ENCODE data around the gene LY6G6C. TPM values are rescaled to one million over a fixed set of nuclear protein-coding genes. Genes with fewer than 3 reads are reported as not detected.

LY6G6C gene
- total RNA-seq, 1 donor from 2014 or later, result not detected

DNA sequence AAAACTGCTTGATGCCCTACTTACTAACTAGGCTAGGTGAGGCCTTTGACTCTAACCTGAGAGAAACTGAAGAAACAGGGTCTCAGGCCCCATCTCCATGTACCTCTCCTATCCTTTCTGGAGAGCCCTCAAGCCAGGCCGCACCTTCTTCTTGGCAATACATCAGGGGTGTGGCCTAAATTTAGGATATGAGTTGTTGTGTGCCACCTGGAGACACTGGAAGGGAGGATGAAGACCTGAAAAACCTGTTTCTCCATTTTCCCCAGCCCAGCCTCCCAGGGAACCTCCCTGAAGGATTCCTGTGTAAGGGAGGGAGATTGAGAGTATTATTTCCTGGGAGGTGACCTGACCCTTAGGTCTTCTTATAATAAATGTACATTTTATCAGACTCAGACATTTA is 3.3 kb downstream of the LY6G6C start:
- H3K27me3 ChIP-seq, result no peaks in the 10 kb centered on the region
- no peaks in the 10 kb centered on the region for H4K20me1 ChIP-seq (ENCODE audit: low read depth)
- H3K4me2 ChIP-seq, result no peak overlapping the region
- no peak overlapping the region for H2AFZ ChIP-seq (replicated peaks)
- no peak overlapping the region for H3K27ac ChIP-seq
- H3K36me3 Mint-ChIP-seq, result no peaks in the 10 kb centered on the region
- H3K4me3 Mint-ChIP-seq, result peak overlapping the region; percentile 12
- no peak overlapping the region for H3K27ac Mint-ChIP-seq
- H3K9ac ChIP-seq, result no peak overlapping the region
- peaks cover 11% of the 10 kb centered on the region for H3K27me3 Mint-ChIP-seq (ENCODE audit: insufficient read depth, low read depth)
- H3F3A ChIP-seq (ENCODE audit: low read depth), result peaks cover 19% of the 10 kb centered on the region
- peaks cover 21% of the 10 kb centered on the region for H3K4me1 ChIP-seq
- TF ChIP-seq EZH2 (IDR thresholded peaks at IDR 0.05), result no peak
- TF ChIP-seq EZH2phosphoT487 (IDR thresholded peaks at IDR 0.05), result no peak
- TF ChIP-seq, protein P1, sequence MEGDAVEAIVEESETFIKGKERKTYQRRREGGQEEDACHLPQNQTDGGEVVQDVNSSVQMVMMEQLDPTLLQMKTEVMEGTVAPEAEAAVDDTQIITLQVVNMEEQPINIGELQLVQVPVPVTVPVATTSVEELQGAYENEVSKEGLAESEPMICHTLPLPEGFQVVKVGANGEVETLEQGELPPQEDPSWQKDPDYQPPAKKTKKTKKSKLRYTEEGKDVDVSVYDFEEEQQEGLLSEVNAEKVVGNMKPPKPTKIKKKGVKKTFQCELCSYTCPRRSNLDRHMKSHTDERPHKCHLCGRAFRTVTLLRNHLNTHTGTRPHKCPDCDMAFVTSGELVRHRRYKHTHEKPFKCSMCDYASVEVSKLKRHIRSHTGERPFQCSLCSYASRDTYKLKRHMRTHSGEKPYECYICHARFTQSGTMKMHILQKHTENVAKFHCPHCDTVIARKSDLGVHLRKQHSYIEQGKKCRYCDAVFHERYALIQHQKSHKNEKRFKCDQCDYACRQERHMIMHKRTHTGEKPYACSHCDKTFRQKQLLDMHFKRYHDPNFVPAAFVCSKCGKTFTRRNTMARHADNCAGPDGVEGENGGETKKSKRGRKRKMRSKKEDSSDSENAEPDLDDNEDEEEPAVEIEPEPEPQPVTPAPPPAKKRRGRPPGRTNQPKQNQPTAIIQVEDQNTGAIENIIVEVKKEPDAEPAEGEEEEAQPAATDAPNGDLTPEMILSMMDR (IDR thresholded peaks at IDR 0.05), result no peak
- H3K9me3 ChIP-seq (ENCODE audit: low read depth), result no peaks in the 10 kb centered on the region
- no peak for DNase-seq (ENCODE audit: low spot score)
- no peaks in the 10 kb centered on the region for H3K9me3 Mint-ChIP-seq
- peaks cover 26% of the 10 kb centered on the region for H3K4me1 Mint-ChIP-seq
- no peaks in the 10 kb centered on the region for H3K79me2 ChIP-seq (ENCODE audit: low read depth)
- H3K36me3 ChIP-seq, result no peaks in the 10 kb centered on the region
- no peak overlapping the region for H3K4me3 ChIP-seq

DNA sequence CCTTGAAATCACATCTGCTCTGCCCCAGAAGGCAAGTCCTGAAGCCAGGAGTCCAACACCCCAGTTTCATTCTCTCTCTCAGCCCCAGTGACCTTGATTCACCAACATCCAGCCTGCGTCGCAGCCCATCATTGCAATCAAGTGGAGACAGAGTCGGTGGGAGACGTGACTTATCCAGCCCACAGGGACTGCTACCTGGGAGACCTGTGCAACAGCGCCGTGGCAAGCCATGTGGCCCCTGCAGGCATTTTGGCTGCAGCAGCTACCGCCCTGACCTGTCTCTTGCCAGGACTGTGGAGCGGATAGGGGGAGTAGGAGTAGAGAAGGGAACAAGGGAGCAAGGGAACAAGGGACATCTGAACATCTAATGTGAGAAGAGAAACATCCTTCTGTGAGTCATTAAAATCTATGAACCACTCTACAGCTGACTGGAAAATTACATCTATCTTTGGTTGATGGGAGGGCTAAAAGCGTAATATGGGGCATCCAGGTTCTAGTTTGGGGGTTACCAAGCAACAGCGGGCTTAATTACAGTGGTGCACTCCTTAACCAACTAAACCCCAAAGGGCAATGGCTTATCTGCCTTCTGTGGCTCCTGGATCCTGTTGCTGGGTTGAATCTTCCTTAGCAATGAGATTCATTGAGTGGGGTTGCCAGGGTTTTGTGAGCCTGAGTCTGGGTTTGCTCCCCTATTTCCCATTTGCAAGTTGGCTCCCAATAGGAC is 3.9 kb downstream of the LY6G6C start:
- H3K4me1 ChIP-seq, result peaks cover 25% of the 10 kb centered on the region
- peaks cover 12% of the 10 kb centered on the region for H3K27me3 Mint-ChIP-seq (ENCODE audit: insufficient read depth, low read depth)
- H4K20me1 ChIP-seq (ENCODE audit: low read depth), result no peaks in the 10 kb centered on the region
- no peak overlapping the region for H3K4me2 ChIP-seq
- peaks cover 31% of the 10 kb centered on the region for H3K4me1 Mint-ChIP-seq
- H3K4me3 ChIP-seq, result no peak overlapping the region
- H3K36me3 Mint-ChIP-seq, result no peaks in the 10 kb centered on the region
- no peaks in the 10 kb centered on the region for H3K9me3 ChIP-seq (ENCODE audit: low read depth)
- H3K79me2 ChIP-seq (ENCODE audit: low read depth), result no peaks in the 10 kb centered on the region
- H3K27ac ChIP-seq, result no peak overlapping the region
- no peak overlapping the region for H3K27ac Mint-ChIP-seq
- TF ChIP-seq EZH2phosphoT487 (IDR thresholded peaks at IDR 0.05) (no peak), EZH2 (IDR thresholded peaks at IDR 0.05) (no peak)
- TF ChIP-seq, protein P1 (IDR thresholded peaks at IDR 0.05), result peak; percentile 43
- H3K27me3 ChIP-seq, result no peaks in the 10 kb centered on the region
- H3K9me3 Mint-ChIP-seq, result no peaks in the 10 kb centered on the region
- peak; percentile 63 for DNase-seq (ENCODE audit: low spot score)
- H3K36me3 ChIP-seq, result no peaks in the 10 kb centered on the region
- H2AFZ ChIP-seq (replicated peaks), result peak overlapping the region; percentile 27
- no peak overlapping the region for H3K9ac ChIP-seq
- peak overlapping the region; percentile 46 for H3K4me3 Mint-ChIP-seq
- H3F3A ChIP-seq (ENCODE audit: low read depth), result peaks cover 21% of the 10 kb centered on the region

DNA sequence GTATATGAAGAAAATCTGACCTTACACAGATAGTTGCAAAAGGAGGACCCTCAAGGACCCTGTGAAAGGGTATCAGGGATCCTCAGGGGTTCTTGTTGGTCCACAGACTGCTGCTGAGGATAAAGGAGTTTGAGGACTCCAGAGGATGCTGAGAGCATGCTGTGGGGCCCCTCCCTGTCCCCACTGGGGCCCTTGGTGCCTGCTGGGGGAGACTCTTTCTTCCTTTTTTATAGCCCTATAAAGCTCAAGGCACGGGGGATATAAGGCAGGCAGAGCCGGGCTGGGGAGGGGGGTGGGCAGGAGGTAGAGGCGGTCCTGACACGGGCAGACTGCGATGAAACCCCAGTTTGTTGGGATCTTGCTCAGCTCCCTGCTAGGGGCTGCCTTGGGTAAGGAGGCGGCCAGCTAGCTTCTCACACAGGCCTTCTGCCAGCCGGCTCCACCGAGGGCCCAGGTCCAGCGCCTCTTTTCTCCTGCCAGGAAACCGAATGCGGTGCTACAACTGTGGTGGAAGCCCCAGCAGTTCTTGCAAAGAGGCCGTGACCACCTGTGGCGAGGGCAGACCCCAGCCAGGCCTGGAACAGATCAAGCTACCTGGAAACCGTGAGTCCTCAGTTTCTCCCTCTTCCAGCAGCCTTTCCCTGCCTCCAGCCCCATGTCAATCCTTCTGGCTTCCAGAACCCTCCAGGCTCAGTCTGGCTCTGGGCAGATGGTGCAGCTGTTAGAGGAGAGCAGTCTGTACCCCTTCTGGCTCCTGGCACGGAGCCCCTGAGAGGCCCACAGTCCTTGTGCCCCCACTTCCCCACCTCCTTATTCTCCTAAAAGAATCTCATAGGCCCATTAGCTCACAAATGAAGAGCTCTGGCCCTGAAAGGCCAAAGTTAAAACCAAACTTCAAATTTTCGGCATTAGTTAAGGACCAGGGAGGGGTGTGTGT is 6.3 kb downstream of the LY6G6C start, which contains the start of gene LY6G6D:
LY6G6D (plus strand) TSS at position 327 of the 937 bp plus-strand sequence; CDS start at position 335, 8 bp downstream.
- no peaks in the 10 kb centered on the region for H3K9me3 ChIP-seq (ENCODE audit: low read depth)

More for the DNA sequence above, 6.3 kb downstream of the LY6G6C start, which contains the start of gene LY6G6D:
- Histone ChIP-seq H3K9ac (no peak within 1 kb of the TSS), H3K79me2 (ENCODE audit: low read depth) (no peaks in the 10 kb centered on the region), H2AFZ (replicated peaks) (peak within 1 kb of the TSS; percentile 89), H3K4me1 (peaks cover 25% of the 10 kb centered on the region), H3F3A (ENCODE audit: low read depth) (peaks cover 21% of the 10 kb centered on the region), H3K4me2 (peak within 1 kb of the TSS; percentile 64), H4K20me1 (ENCODE audit: low read depth) (no peaks in the 10 kb centered on the region), H3K36me3 (no peaks in the 10 kb centered on the region), H3K4me3 (no peak within 1 kb of the TSS), H3K27me3 (no peaks in the 10 kb centered on the region), H3K27ac (peak within 1 kb of the TSS; percentile 57)
- Mint-ChIP-seq H3K27me3 (ENCODE audit: insufficient read depth, low read depth) (peaks cover 17% of the 10 kb centered on the region), H3K4me1 (peaks cover 48% of the 10 kb centered on the region), H3K36me3 (no peaks in the 10 kb centered on the region), H3K27ac (peak within 1 kb of the TSS; percentile 97), H3K9me3 (no peaks in the 10 kb centered on the region), H3K4me3 (peak within 1 kb of the TSS; percentile 71)
- no peak for DNase-seq (ENCODE audit: low spot score)
- TF ChIP-seq EZH2phosphoT487 (IDR thresholded peaks at IDR 0.05), result no peak
- no peak for TF ChIP-seq EZH2 (IDR thresholded peaks at IDR 0.05)
- TF ChIP-seq, protein P1 (IDR thresholded peaks at IDR 0.05), result no peak

Data from neural progenitor cell (in vitro differentiated cells).